ENCODE results near the gene TSPAN18. TPM values are rescaled to one million over a fixed set of nuclear protein-coding genes. Genes with fewer than 3 reads are reported as not detected.

The TSPAN18 gene
- polyA plus RNA-seq, 12 donors = 37.3 to 67.7 (median 41.7) TPM; not detected in 1

- no peak for DNase-seq
Measured at GRCh38 chr11:44734843-44735381, 8.2 kb downstream of the TSPAN18 start.

- DNase-seq = no peak
Measured at GRCh38 chr11:44736791-44737190, 10.0 kb downstream of the TSPAN18 start.

GRCh38 chr11:44737245-44738085 lies 10.7 kb downstream of the TSPAN18 start:
- no peak for DNase-seq

- no peak for DNase-seq
Measured at GRCh38 chr11:44738791-44739190, 12.0 kb downstream of the TSPAN18 start.

GRCh38 chr11:44740967-44741366 lies 14.2 kb downstream of the TSPAN18 start:
- no peak for DNase-seq

GRCh38 chr11:44741976-44742375 lies 15.2 kb downstream of the TSPAN18 start:
- no peak for DNase-seq

- no peak for DNase-seq
Measured at GRCh38 chr11:44742508-44743246, 15.9 kb downstream of the TSPAN18 start.

GRCh38 chr11:44743326-44743725 lies 16.6 kb downstream of the TSPAN18 start:
- no peak for DNase-seq

GRCh38 chr11:44743959-44744557 lies 17.3 kb downstream of the TSPAN18 start:
- DNase-seq = peak; percentile 84

GRCh38 chr11:44746894-44747293 lies 20.1 kb downstream of the TSPAN18 start:
- DNase-seq = no peak

- DNase-seq = no peak
Measured at GRCh38 chr11:44747316-44747715, 20.6 kb downstream of the TSPAN18 start.

GRCh38 chr11:44747836-44748235 lies 21.1 kb downstream of the TSPAN18 start:
- no peak for DNase-seq

GRCh38 chr11:44748606-44749005 lies 21.8 kb downstream of the TSPAN18 start:
- no peak for DNase-seq

- no peak for DNase-seq
Measured at GRCh38 chr11:44749189-44749588, 22.4 kb downstream of the TSPAN18 start.

GRCh38 chr11:44750551-44751465 lies 24.0 kb downstream of the TSPAN18 start:
- DNase-seq = no peak

- DNase-seq = no peak
Measured at GRCh38 chr11:44752300-44752699, 25.5 kb downstream of the TSPAN18 start.

- no peak for DNase-seq
Measured at GRCh38 chr11:44752713-44753112, 26.0 kb downstream of the TSPAN18 start.

GRCh38 chr11:44753961-44754645 lies 27.3 kb downstream of the TSPAN18 start:
- no peak for DNase-seq

- no peak for DNase-seq
Measured at GRCh38 chr11:44754876-44755555, 28.3 kb downstream of the TSPAN18 start.

Measured in muscle of arm (tissue), 12 donors.